ENCODE measurements around the gene KCNQ1.
A peak's percentile ranks its signal among the peaks of the same experiment; 100 is the strongest.

The KCNQ1 gene

GRCh38 chr11:2410616-2411015, 34.2 kb upstream of the KCNQ1 start:
- DNase-seq (ENCODE audit: low read depth, low spot score), result no peak

GRCh38 chr11:2411446-2412305, 33.1 kb upstream of the KCNQ1 start:
- DNase-seq (ENCODE audit: low read depth, low spot score), result no peak

GRCh38 chr11:2412323-2412722, 32.5 kb upstream of the KCNQ1 start:
- no peak for DNase-seq (ENCODE audit: low read depth, low spot score)

- DNase-seq (ENCODE audit: low read depth, low spot score), result no peak
Measured at GRCh38 chr11:2413742-2414579, 30.8 kb upstream of the KCNQ1 start.

GRCh38 chr11:2414616-2415015, 30.2 kb upstream of the KCNQ1 start:
- no peak for DNase-seq (ENCODE audit: low read depth, low spot score)

GRCh38 chr11:2415171-2415570, 29.6 kb upstream of the KCNQ1 start:
- DNase-seq (ENCODE audit: low read depth, low spot score), result no peak

- no peak for DNase-seq (ENCODE audit: low read depth, low spot score)
Measured at GRCh38 chr11:2415601-2416380, 29.0 kb upstream of the KCNQ1 start.

GRCh38 chr11:2416765-2417164, 28.0 kb upstream of the KCNQ1 start:
- no peak for DNase-seq (ENCODE audit: low read depth, low spot score)

- DNase-seq (ENCODE audit: low read depth, low spot score), result no peak
Measured at GRCh38 chr11:2417856-2418692, 26.7 kb upstream of the KCNQ1 start.

- DNase-seq (ENCODE audit: low read depth, low spot score), result no peak
Measured at GRCh38 chr11:2418693-2419360, 26.0 kb upstream of the KCNQ1 start.

GRCh38 chr11:2419638-2420501, 24.9 kb upstream of the KCNQ1 start:
- DNase-seq (ENCODE audit: low read depth, low spot score), result peak; percentile 85

- DNase-seq (ENCODE audit: low read depth, low spot score), result peak; percentile 91
Measured at GRCh38 chr11:2420502-2421225, 24.1 kb upstream of the KCNQ1 start.

GRCh38 chr11:2421226-2421994, 23.4 kb upstream of the KCNQ1 start:
- DNase-seq (ENCODE audit: low read depth, low spot score), result no peak

GRCh38 chr11:2421996-2422395, 22.8 kb upstream of the KCNQ1 start:
- DNase-seq (ENCODE audit: low read depth, low spot score), result no peak

- no peak for DNase-seq (ENCODE audit: low read depth, low spot score)
Measured at GRCh38 chr11:2422461-2423156, 22.2 kb upstream of the KCNQ1 start.

- DNase-seq (ENCODE audit: low read depth, low spot score), result no peak
Measured at GRCh38 chr11:2423157-2424025, 21.4 kb upstream of the KCNQ1 start.
